ENCODE results near the gene DDO.
"Not testable (repeated sequence)": the region's sequence is repeated elsewhere in the genome, so short reads cannot be mapped to it uniquely, and the experiment has no call there.

DNA sequence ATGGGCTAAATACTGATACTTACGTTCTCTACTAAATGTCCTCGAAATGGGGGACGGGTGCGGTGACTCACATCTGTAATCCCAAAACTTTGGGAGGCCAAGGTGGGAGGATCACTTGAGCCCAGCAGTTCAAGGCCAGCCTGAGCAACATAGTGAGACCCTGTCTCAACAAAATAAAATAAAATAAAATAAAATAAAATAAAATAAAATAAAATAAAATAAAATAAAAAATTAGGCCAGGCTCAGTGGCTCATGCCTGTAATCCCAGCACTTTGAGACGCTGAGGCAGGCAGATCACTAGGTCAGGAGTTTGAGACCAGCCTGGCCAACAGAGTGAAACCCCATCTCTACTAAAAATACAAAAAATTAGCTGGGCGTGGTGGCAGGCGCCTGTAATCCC, 64.8 kb downstream of the DDO start:
- not testable (repeated sequence) for TF ChIP-seq POLR2A (IDR thresholded peaks at IDR 0.05; ENCODE audit: low read depth, low read length); POLR2AphosphoS5 (IDR thresholded peaks at IDR 0.05; ENCODE audit: insufficient read depth, low read depth, low read length); JUN (IDR thresholded peaks at IDR 0.05; ENCODE audit: borderline replicate concordance, insufficient read depth, insufficient read length, low read depth); FOS (IDR thresholded peaks at IDR 0.05; ENCODE audit: borderline replicate concordance, insufficient read depth, low read length); GATA2 (IDR thresholded peaks at IDR 0.05; ENCODE audit: insufficient read depth, insufficient read length, low read depth, low read length); EZH2 (IDR thresholded peaks at IDR 0.05; ENCODE audit: borderline replicate concordance, low read depth, low read length, severe bottlenecking)
- TF ChIP-seq, protein P1, sequence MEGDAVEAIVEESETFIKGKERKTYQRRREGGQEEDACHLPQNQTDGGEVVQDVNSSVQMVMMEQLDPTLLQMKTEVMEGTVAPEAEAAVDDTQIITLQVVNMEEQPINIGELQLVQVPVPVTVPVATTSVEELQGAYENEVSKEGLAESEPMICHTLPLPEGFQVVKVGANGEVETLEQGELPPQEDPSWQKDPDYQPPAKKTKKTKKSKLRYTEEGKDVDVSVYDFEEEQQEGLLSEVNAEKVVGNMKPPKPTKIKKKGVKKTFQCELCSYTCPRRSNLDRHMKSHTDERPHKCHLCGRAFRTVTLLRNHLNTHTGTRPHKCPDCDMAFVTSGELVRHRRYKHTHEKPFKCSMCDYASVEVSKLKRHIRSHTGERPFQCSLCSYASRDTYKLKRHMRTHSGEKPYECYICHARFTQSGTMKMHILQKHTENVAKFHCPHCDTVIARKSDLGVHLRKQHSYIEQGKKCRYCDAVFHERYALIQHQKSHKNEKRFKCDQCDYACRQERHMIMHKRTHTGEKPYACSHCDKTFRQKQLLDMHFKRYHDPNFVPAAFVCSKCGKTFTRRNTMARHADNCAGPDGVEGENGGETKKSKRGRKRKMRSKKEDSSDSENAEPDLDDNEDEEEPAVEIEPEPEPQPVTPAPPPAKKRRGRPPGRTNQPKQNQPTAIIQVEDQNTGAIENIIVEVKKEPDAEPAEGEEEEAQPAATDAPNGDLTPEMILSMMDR (IDR thresholded peaks at IDR 0.05; ENCODE audit: extremely low read depth in 1 of 2, insufficient read depth in 1 of 2, low read depth in 1 of 2, low read length in 2 of 2): not testable (repeated sequence)
- TF ChIP-seq, protein P2, sequence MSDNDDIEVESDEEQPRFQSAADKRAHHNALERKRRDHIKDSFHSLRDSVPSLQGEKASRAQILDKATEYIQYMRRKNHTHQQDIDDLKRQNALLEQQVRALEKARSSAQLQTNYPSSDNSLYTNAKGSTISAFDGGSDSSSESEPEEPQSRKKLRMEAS (IDR thresholded peaks at IDR 0.05; ENCODE audit: insufficient read depth, insufficient read length): not testable (repeated sequence)
